Choroid plexus epithelial cell (primary cell): Measurements from ENCODE around the gene GDF11.

ENCODE experiments used
- DNase-seq: peaks from one replicate; pipeline ENCODE4 v3.0.0-alpha.2; 2010; ENCODE audit warnings: low read depth
- H3K4me3 ChIP-seq: 2 replicates; pipeline ENCODE4 v1.5.1; 2011; ENCODE audit warnings: low read depth, mild to moderate bottlenecking, control low read depth, low read length, moderate library complexity
- TF ChIP-seq, protein P1 (sequence below): conservative IDR thresholded peaks from 2 replicates; pipeline ENCODE4 v1.5.1; 2011; ENCODE audit warnings: low read depth, mild to moderate bottlenecking, control low read depth, inconsistent platforms, low read length, moderate library complexity

Gene GDF11

GRCh38 chr12:55728186-55728938 is 14.6 kb upstream of the GDF11 start:
- TF ChIP-seq, protein P1, sequence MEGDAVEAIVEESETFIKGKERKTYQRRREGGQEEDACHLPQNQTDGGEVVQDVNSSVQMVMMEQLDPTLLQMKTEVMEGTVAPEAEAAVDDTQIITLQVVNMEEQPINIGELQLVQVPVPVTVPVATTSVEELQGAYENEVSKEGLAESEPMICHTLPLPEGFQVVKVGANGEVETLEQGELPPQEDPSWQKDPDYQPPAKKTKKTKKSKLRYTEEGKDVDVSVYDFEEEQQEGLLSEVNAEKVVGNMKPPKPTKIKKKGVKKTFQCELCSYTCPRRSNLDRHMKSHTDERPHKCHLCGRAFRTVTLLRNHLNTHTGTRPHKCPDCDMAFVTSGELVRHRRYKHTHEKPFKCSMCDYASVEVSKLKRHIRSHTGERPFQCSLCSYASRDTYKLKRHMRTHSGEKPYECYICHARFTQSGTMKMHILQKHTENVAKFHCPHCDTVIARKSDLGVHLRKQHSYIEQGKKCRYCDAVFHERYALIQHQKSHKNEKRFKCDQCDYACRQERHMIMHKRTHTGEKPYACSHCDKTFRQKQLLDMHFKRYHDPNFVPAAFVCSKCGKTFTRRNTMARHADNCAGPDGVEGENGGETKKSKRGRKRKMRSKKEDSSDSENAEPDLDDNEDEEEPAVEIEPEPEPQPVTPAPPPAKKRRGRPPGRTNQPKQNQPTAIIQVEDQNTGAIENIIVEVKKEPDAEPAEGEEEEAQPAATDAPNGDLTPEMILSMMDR: no peak
- H3K4me3 ChIP-seq: peak overlapping the region; percentile 92
- DNase-seq: peak; percentile 74

DNA sequence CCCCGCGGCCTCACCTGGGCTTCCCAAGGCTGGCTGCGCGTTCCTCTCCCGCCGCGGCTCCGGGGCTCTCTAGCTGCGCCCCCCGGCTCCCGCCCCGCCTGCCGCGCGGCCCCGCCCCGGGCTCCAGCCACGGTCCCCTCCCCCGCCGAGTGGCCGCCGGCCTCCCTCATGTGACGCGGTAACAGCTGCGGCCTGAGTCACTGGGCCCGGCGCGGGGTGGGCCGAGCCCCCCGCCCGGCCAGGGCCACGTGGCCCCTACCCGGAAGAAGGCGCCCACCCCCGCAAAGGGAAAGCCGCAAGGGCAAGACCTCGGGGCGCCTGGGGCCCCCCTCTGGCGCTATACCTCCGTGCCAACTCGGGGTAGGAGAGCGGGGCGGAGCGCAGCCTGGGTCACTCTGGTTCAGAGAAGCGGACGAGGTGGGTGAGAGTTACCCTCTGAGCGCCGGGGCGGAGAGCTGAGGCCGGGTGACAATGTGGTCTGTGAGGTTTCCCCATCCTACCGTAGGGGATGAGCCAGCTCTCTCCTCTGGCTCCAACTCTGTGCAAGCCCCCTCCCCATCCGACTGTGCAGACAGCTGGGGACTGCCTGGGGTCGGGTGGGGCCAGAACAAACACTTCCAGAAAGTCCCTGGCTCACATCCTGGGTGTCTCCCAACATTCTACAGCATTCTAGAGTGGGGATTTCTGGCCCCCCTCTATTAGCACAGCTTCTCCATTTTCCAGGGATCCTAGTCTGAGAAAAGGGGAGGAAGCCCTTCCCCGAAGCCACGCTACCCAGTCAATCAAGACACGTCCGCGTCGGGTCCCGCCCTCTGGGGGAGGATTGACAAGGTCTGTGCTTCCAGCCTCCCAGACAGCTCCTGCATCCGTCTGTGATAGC is 13.7 kb upstream of the GDF11 start, which contains the start of gene CD63:
CD63 (minus strand) TSS at position 71 of the 880 bp plus-strand sequence. CDS start 668 bp downstream, outside the sequence.
- TF ChIP-seq, protein P1: no peak
- H3K4me3 ChIP-seq: peak within 1 kb of the TSS; percentile 92
- peak; percentile 98 for DNase-seq

- peak overlapping the region; percentile 92 for H3K4me3 ChIP-seq
- DNase-seq: peak; percentile 71
- TF ChIP-seq, protein P1: no peak
These were observed 12.8 kb upstream of the GDF11 start for GRCh38 chr12:55729819-55730818.

- H3K4me3 ChIP-seq: no peak overlapping the region
- no peak for DNase-seq
- TF ChIP-seq, protein P1: no peak
These were observed 10.6 kb upstream of the GDF11 start for GRCh38 chr12:55732288-55732687.

- no peak for DNase-seq
- H3K4me3 ChIP-seq: no peak overlapping the region
- TF ChIP-seq, protein P1: no peak
These were observed 9.8 kb upstream of the GDF11 start for GRCh38 chr12:55733021-55733555.

GRCh38 chr12:55733858-55734257 is 9.1 kb upstream of the GDF11 start:
- no peak for DNase-seq
- no peak overlapping the region for H3K4me3 ChIP-seq
- TF ChIP-seq, protein P1: no peak
